Parathyroid adenoma (tissue), 2 donors: ENCODE data around the gene MAP2K2.

ENCODE experiments used
- H2AFZ ChIP-seq: fragments of 300-600 bp; sonication (generic); one replicate; pipeline ENCODE4 v1.7.0; 2017; ENCODE audit warnings: antibody characterized with exemption, mild to moderate bottlenecking
- H3K27ac ChIP-seq: fragments of 300-600 bp; sonication (generic); one replicate; pipeline ENCODE4 v1.7.0; 2017
- H3K27me3 ChIP-seq: fragments of 300-600 bp; sonication (generic); one replicate; pipeline ENCODE4 v1.7.0; 2017; ENCODE audit warnings: low read length; ENCODE audit not compliant: control insufficient read depth, insufficient read depth
- H3K36me3 ChIP-seq: fragments of 300-600 bp; sonication (generic); one replicate; pipeline ENCODE4 v1.7.0; 2017; ENCODE audit warnings: low read length; ENCODE audit not compliant: control insufficient read depth, insufficient read depth
- H3K4me1 ChIP-seq: fragments of 300-600 bp; sonication (generic); one replicate; pipeline ENCODE4 v1.7.0; 2017; ENCODE audit warnings: control low read depth
- H3K4me2 ChIP-seq: fragments of 300-600 bp; sonication (generic); one replicate; pipeline ENCODE4 v1.7.0; 2017; ENCODE audit warnings: low read length
- H3K4me3 ChIP-seq: fragments of 300-600 bp; sonication (generic); one replicate; pipeline ENCODE4 v1.7.0; 2017; ENCODE audit warnings: low read depth, low read length
- H3K79me2 ChIP-seq: fragments of 300-600 bp; sonication (generic); one replicate; pipeline ENCODE4 v1.7.0; 2017; ENCODE audit warnings: control low read depth
- H3K9ac ChIP-seq: fragments of 300-600 bp; sonication (generic); one replicate; pipeline ENCODE4 v1.7.0; 2017; ENCODE audit warnings: mild to moderate bottlenecking
- H3K9me3 ChIP-seq: fragments of 300-600 bp; sonication (generic); one replicate; pipeline ENCODE4 v1.7.0; 2017; ENCODE audit warnings: low read length; ENCODE audit not compliant: control insufficient read depth
- CTCF ChIP-seq: fragments of 300-600 bp; sonication (generic); IDR thresholded peaks from one replicate; pipeline ENCODE4 v1.7.0; 2017; ENCODE audit warnings: antibody characterized with exemption, mild to moderate bottlenecking
- donor health status: primary hyperparathyroidism.

The MAP2K2 gene

GRCh38 chr19:4123615-4124568, at the start of gene MAP2K2:
Gene MAP2K2, minus strand, starts transcription at chr19:4124122. Its CDS starts 247 bp downstream, at chr19:4123875.
- Histone ChIP-seq H3K4me2 (peak within 1 kb of the TSS; percentile 88), H2AFZ (peak within 1 kb of the TSS; percentile 83), H3K9me3 (no peaks in the 10 kb centered on the region), H3K4me1 (peaks cover 7% of the 10 kb centered on the region), H3K9ac (peak within 1 kb of the TSS; percentile 95), H3K27me3 (no peaks in the 10 kb centered on the region), H3K4me3 (peak within 1 kb of the TSS; percentile 65), H3K36me3 (no peaks in the 10 kb centered on the region), H3K79me2 (peaks cover 13% of the 10 kb centered on the region), H3K27ac (peak within 1 kb of the TSS; percentile 16)
- no peak for TF ChIP-seq CTCF

- no peaks in the 10 kb centered on the region for H3K27me3 ChIP-seq
- H3K79me2 ChIP-seq: no peaks in the 10 kb centered on the region
- TF ChIP-seq CTCF: no peak
- no peaks in the 10 kb centered on the region for H3K36me3 ChIP-seq
- no peak overlapping the region for H3K4me2 ChIP-seq
- H2AFZ ChIP-seq: peak overlapping the region; percentile 51
- H3K4me1 ChIP-seq: peaks cover 2% of the 10 kb centered on the region
- H3K4me3 ChIP-seq: no peak overlapping the region
- H3K27ac ChIP-seq: no peak overlapping the region
- no peak overlapping the region for H3K9ac ChIP-seq
- no peaks in the 10 kb centered on the region for H3K9me3 ChIP-seq
Measured at GRCh38 chr19:4172861-4173473, 49.0 kb upstream of the MAP2K2 start.

GRCh38 chr19:4171676-4172075, 47.8 kb upstream of the MAP2K2 start:
- Histone ChIP-seq H3K27ac (no peak overlapping the region), H2AFZ (no peak overlapping the region)
- no peak for TF ChIP-seq CTCF

GRCh38 chr19:4164262-4164661, 40.3 kb upstream of the MAP2K2 start:
- Histone ChIP-seq H3K27ac (no peak overlapping the region), H3K4me2 (no peak overlapping the region), H3K4me3 (no peak overlapping the region), H2AFZ (no peak overlapping the region), H3K4me1 (no peaks in the 10 kb centered on the region), H3K9ac (no peak overlapping the region), H3K27me3 (peaks cover 4% of the 10 kb centered on the region), H3K79me2 (no peaks in the 10 kb centered on the region), H3K36me3 (no peaks in the 10 kb centered on the region), H3K9me3 (no peaks in the 10 kb centered on the region)
- no peak for TF ChIP-seq CTCF

More at GRCh38 chr19:4171676-4172075, 47.8 kb upstream of the MAP2K2 start:
- H3K4me1 ChIP-seq: peaks cover 2% of the 10 kb centered on the region
- H3K4me3 ChIP-seq: no peak overlapping the region
- H3K36me3 ChIP-seq: no peaks in the 10 kb centered on the region
- H3K79me2 ChIP-seq: no peaks in the 10 kb centered on the region
- no peak overlapping the region for H3K9ac ChIP-seq
- no peaks in the 10 kb centered on the region for H3K27me3 ChIP-seq
- H3K9me3 ChIP-seq: no peaks in the 10 kb centered on the region
- no peak overlapping the region for H3K4me2 ChIP-seq
